ENCODE results near the gene ROBO4. TPM values are rescaled to one million over a fixed set of nuclear protein-coding genes. Genes with fewer than 3 reads are reported as not detected.

ROBO4 gene
- total RNA-seq, 6 donors from 2014 or later: 17.3 to 111 (median 50.2) TPM

DNA sequence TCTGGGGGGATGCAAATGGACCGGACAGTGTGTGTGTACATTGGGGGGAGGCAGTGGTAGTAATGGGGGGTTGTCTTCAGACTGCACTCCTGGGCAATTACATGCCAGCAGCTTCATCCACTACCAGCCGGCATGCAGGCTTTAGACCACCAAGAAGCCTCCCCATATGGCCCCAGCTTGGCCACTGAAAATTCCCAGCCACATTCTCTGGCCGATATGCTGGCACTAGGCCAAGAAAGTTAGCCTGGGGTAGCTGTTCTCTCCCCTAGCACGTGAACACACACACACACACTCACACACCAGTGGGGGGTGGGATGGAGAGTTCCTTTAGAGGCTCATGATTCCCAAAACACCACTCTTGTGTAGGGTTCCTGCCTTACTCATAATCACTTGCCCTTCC is 36.0 kb downstream of the ROBO4 start:
- Histone ChIP-seq H3K36me3 (no peaks in the 10 kb centered on the region), H3K4me1 (peaks cover 31 to 40% (median 34%) of the 10 kb centered on the region in 4 donors), H3K4me3 (no peak overlapping the region), H3K27ac (no peak overlapping the region), H3K9me3 (no peaks in the 10 kb centered on the region), H3K27me3 (peaks cover 1 to 34% (median 22%) of the 10 kb centered on the region in 4 donors)
- ATAC-seq (ENCODE audit: low FRiP score in 2 of 2) (no peak), DNase-seq (no peak)
- TF ChIP-seq POLR2AphosphoS5 (IDR thresholded peaks at IDR 0.05): no peak
- TF ChIP-seq POLR2A (IDR thresholded peaks at IDR 0.05): no peak
- TF ChIP-seq, protein P1, sequence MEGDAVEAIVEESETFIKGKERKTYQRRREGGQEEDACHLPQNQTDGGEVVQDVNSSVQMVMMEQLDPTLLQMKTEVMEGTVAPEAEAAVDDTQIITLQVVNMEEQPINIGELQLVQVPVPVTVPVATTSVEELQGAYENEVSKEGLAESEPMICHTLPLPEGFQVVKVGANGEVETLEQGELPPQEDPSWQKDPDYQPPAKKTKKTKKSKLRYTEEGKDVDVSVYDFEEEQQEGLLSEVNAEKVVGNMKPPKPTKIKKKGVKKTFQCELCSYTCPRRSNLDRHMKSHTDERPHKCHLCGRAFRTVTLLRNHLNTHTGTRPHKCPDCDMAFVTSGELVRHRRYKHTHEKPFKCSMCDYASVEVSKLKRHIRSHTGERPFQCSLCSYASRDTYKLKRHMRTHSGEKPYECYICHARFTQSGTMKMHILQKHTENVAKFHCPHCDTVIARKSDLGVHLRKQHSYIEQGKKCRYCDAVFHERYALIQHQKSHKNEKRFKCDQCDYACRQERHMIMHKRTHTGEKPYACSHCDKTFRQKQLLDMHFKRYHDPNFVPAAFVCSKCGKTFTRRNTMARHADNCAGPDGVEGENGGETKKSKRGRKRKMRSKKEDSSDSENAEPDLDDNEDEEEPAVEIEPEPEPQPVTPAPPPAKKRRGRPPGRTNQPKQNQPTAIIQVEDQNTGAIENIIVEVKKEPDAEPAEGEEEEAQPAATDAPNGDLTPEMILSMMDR (IDR thresholded peaks at IDR 0.05): no peak
- TF ChIP-seq EP300 (IDR thresholded peaks at IDR 0.05): no peak
- 45 to 56% methylated on average over 2 to 4 of the region's 4 CpGs for WGBS, 2 donors

- Histone ChIP-seq H3K27ac (no peak overlapping the region), H3K9me3 (no peaks in the 10 kb centered on the region), H3K4me1 (peaks cover 10 to 16% (median 14%) of the 10 kb centered on the region in 4 donors), H3K4me3 (no peak overlapping the region), H3K27me3 (peaks cover 0 to 10% (median 3%) of the 10 kb centered on the region in 4 donors), H3K36me3 (no peaks in the 10 kb centered on the region)
- DNase-seq: no peak
- no peak for ATAC-seq (ENCODE audit: low FRiP score in 2 of 2)
- WGBS, 2 donors: 85 to 94% methylated on average over 2 of the region's 2 CpGs
- TF ChIP-seq POLR2AphosphoS5 (IDR thresholded peaks at IDR 0.05) (no peak), EP300 (IDR thresholded peaks at IDR 0.05) (no peak), POLR2A (IDR thresholded peaks at IDR 0.05) (no peak)
Measured at GRCh38 chr11:124859171-124859570, 38.5 kb downstream of the ROBO4 start.

DNA sequence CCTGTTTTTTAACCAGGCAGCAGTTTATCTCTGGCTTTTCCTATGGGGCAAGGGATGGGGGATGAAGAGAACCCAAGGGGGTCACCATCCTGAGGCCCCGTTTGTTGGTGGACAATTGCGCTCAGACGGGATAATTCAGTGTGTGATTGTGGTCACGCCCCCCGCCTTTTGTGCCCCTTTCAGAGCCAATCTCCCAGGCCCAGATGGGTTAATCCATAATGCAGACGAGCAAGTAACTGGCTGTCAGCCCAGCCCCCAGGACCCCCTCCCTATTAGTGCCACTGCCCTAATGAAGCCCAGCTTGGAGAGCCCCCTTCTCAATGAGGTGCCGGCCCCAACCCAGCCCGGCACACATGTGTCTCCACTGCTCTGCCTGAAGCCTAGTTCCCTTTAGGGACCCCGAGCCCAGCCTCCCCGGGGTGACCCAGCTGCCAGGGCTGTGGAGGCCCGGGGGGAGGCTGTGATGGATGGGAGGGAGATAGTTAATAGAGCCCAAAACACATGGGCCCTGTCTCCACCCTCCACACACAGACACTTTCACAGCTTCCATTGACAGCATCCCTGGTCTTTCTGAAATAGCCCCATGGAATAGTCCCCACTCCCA is 51.5 kb downstream of the ROBO4 start:
- no peak for TF ChIP-seq POLR2A (IDR thresholded peaks at IDR 0.05)
- TF ChIP-seq, protein P1 (IDR thresholded peaks at IDR 0.05): no peak
- TF ChIP-seq POLR2AphosphoS5 (IDR thresholded peaks at IDR 0.05): no peak
- TF ChIP-seq EP300 (IDR thresholded peaks at IDR 0.05): no peak
- 29 to 33% methylated on average over 11 of the region's 11 CpGs for whole genome bisulfite sequencing, 2 donors
- no peak for ATAC-seq (ENCODE audit: low FRiP score in 2 of 2)
- Histone ChIP-seq H3K9me3 (no peaks in the 10 kb centered on the region), H3K27ac (no peak overlapping the region), H3K4me3 (no peak overlapping the region), H3K4me1 (peaks cover 11 to 24% (median 16%) of the 10 kb centered on the region in 4 donors), H3K36me3 (no peaks in the 10 kb centered on the region), H3K27me3 (peaks cover 0 to 26% (median 15%) of the 10 kb centered on the region in 4 donors)
- peak in 1 of 2 donors; percentile 38 for DNase-seq

GRCh38 chr11:124844664-124845079 is 53.0 kb downstream of the ROBO4 start:
- Histone ChIP-seq H3K9me3 (no peaks in the 10 kb centered on the region), H3K36me3 (no peaks in the 10 kb centered on the region), H3K4me3 (no peak overlapping the region), H3K27me3 (peaks cover 0 to 30% (median 17%) of the 10 kb centered on the region in 4 donors), H3K4me1 (peaks cover 15 to 26% (median 20%) of the 10 kb centered on the region in 4 donors), H3K27ac (no peak overlapping the region)
- ATAC-seq (ENCODE audit: low FRiP score in 2 of 2) (no peak), DNase-seq (no peak)
- 16 to 28% methylated on average over 7 to 8 of the region's 8 CpGs for WGBS, 2 donors
- TF ChIP-seq POLR2AphosphoS5 (IDR thresholded peaks at IDR 0.05) (no peak), EP300 (IDR thresholded peaks at IDR 0.05) (no peak), POLR2A (IDR thresholded peaks at IDR 0.05) (no peak)
- TF ChIP-seq, protein P1 (IDR thresholded peaks at IDR 0.05): no peak

DNA sequence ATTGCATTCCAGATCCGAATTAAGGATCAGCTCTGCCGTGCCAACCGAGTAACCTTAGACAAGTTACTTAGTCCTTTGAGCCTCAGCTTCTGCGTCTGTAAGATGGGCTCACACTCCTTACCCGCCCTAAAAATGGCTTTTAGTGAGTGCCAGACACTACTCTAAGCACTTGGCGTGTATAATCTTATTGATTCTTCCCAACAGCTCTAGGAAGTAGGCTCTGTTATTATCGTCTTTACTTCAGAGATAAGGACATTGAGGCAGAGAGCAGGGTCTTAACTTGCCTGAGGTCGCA is 54.1 kb downstream of the ROBO4 start:
- H3K4me3 ChIP-seq: no peak overlapping the region
- peaks cover 25 to 35% (median 28%) of the 10 kb centered on the region in 4 donors for H3K4me1 ChIP-seq
- H3K36me3 ChIP-seq: no peaks in the 10 kb centered on the region
- 16 to 22% methylated on average over 8 of the region's 8 CpGs for WGBS, 2 donors
- TF ChIP-seq POLR2A (IDR thresholded peaks at IDR 0.05) (no peak), EP300 (IDR thresholded peaks at IDR 0.05) (no peak), POLR2AphosphoS5 (IDR thresholded peaks at IDR 0.05) (no peak)
- TF ChIP-seq, protein P1 (IDR thresholded peaks at IDR 0.05): no peak
- H3K27me3 ChIP-seq: peaks cover 0 to 41% (median 25%) of the 10 kb centered on the region in 4 donors
- no peak overlapping the region for H3K27ac ChIP-seq
- ATAC-seq (ENCODE audit: low FRiP score in 2 of 2) (no peak), DNase-seq (no peak)
- H3K9me3 ChIP-seq: no peaks in the 10 kb centered on the region

All from upper lobe of left lung (tissue), 6 donors.